Measurements from ENCODE around the gene SLC30A3. TPM values are rescaled to one million over a fixed set of nuclear protein-coding genes. Genes with fewer than 3 reads are reported as not detected.
A peak's percentile ranks its signal among the peaks of the same experiment; 100 is the strongest.

Gene SLC30A3
- total RNA-seq, 3 donors from 2014 or later (not counting 1 experiment from before 2014, with no cell fraction given): not detected

- Histone ChIP-seq H3K9me3 (ENCODE audit: control insufficient read depth, insufficient read depth, low read length) (no peaks in the 10 kb centered on the region), H3K27me3 (ENCODE audit: control insufficient read depth, insufficient read depth, low read length) (peaks cover 11% of the 10 kb centered on the region), H3K27ac (ENCODE audit: low read length) (no peak overlapping the region), H3K36me3 (ENCODE audit: control insufficient read depth, insufficient read depth, low read length) (peaks cover 4% of the 10 kb centered on the region), H3K4me3 (ENCODE audit: low read length) (peak overlapping the region; percentile 26), H3K4me1 (ENCODE audit: control insufficient read depth, insufficient read depth, low read length) (peaks cover 20% of the 10 kb centered on the region)
- Mint-ChIP-seq H3K4me1 (peaks cover 0 to 12% of the 10 kb centered on the region in 2 donors), H3K36me3 (no peaks in the 10 kb centered on the region), H3K27ac (peak overlapping the region in 1 of 2 donors; percentile 36), H3K9me3 (no peaks in the 10 kb centered on the region), H3K27me3 (ENCODE audit: low read depth in 2 of 2) (peaks cover 5 to 6% of the 10 kb centered on the region in 2 donors), H3K4me3 (peak overlapping the region; percentile 66)
- WGBS (ENCODE audit: insufficient coverage): 5% methylated on average over 51 of the region's 51 CpGs
- no peak for TF ChIP-seq CTCF (IDR thresholded peaks at IDR 0.05)
- DNase-seq (peak in 1 of 2 donors; percentile 52), ATAC-seq (peak; percentile 32 to 64 (median 60))
- intact Hi-C loops (cut with micrococcal nuclease): no loop called here
Observed at GRCh38 chr2:27306573-27307286, 43.9 kb upstream of the SLC30A3 start.

- TF ChIP-seq CTCF (IDR thresholded peaks at IDR 0.05): no peak
- H3K4me1 ChIP-seq (ENCODE audit: control insufficient read depth, insufficient read depth, low read length): peaks cover 20% of the 10 kb centered on the region
- 38% methylated on average over 26 of the region's 26 CpGs for WGBS (ENCODE audit: insufficient coverage)
- peak overlapping the region; percentile 26 for H3K4me3 ChIP-seq (ENCODE audit: low read length)
- no peaks in the 10 kb centered on the region for H3K9me3 ChIP-seq (ENCODE audit: control insufficient read depth, insufficient read depth, low read length)
- Mint-ChIP-seq H3K4me3 (peak overlapping the region; percentile 66), H3K27me3 (ENCODE audit: low read depth in 2 of 2) (peaks cover 5 to 6% of the 10 kb centered on the region in 2 donors), H3K36me3 (no peaks in the 10 kb centered on the region), H3K4me1 (peaks cover 0 to 12% of the 10 kb centered on the region in 2 donors), H3K27ac (peak overlapping the region in 1 of 2 donors; percentile 36), H3K9me3 (no peaks in the 10 kb centered on the region)
- H3K27ac ChIP-seq (ENCODE audit: low read length): no peak overlapping the region
- peaks cover 11% of the 10 kb centered on the region for H3K27me3 ChIP-seq (ENCODE audit: control insufficient read depth, insufficient read depth, low read length)
- DNase-seq (no peak), ATAC-seq (peak in 2 of 3 donors; percentile 11 to 27)
- intact Hi-C loops (cut with micrococcal nuclease): no loop called here
- no peaks in the 10 kb centered on the region for H3K36me3 ChIP-seq (ENCODE audit: control insufficient read depth, insufficient read depth, low read length)
Observed at GRCh38 chr2:27306136-27306535, 43.3 kb upstream of the SLC30A3 start.

- Histone ChIP-seq H3K9me3 (ENCODE audit: control insufficient read depth, insufficient read depth, low read length) (no peaks in the 10 kb centered on the region), H3K4me1 (ENCODE audit: control insufficient read depth, insufficient read depth, low read length) (peaks cover 20% of the 10 kb centered on the region), H3K27me3 (ENCODE audit: control insufficient read depth, insufficient read depth, low read length) (peaks cover 11% of the 10 kb centered on the region), H3K27ac (ENCODE audit: low read length) (no peak overlapping the region), H3K4me3 (ENCODE audit: low read length) (no peak overlapping the region), H3K36me3 (ENCODE audit: control insufficient read depth, insufficient read depth, low read length) (no peaks in the 10 kb centered on the region)
- 95% methylated on average over 16 of the region's 16 CpGs for WGBS (ENCODE audit: insufficient coverage)
- no peak for ATAC-seq
- TF ChIP-seq CTCF (IDR thresholded peaks at IDR 0.05): no peak
- Mint-ChIP-seq H3K27ac (no peak overlapping the region), H3K4me1 (peaks cover 0 to 12% of the 10 kb centered on the region in 2 donors), H3K9me3 (no peaks in the 10 kb centered on the region), H3K36me3 (no peaks in the 10 kb centered on the region), H3K4me3 (peak overlapping the region; percentile 51), H3K27me3 (ENCODE audit: low read depth in 2 of 2) (peaks cover 5 to 6% of the 10 kb centered on the region in 2 donors)
- no peak for DNase-seq
- intact Hi-C loops (cut with micrococcal nuclease): no loop called here
Observed at GRCh38 chr2:27305516-27305915, 42.7 kb upstream of the SLC30A3 start.
